ENCODE results near the gene TMEM209.

GRCh38 chr7:130144312-130145171 lies 60.7 kb downstream of the TMEM209 start:
- TF ChIP-seq CTCF (conservative IDR thresholded peaks at IDR 0.05; ENCODE audit: low read length) (no peak), EZH2phosphoT487 (IDR thresholded peaks at IDR 0.05; ENCODE audit: borderline replicate concordance) (no peak)
